ENCODE data around the gene SLC26A2. TPM values are rescaled to one million over a fixed set of nuclear protein-coding genes. Genes with fewer than 3 reads are reported as not detected.

SLC26A2 gene
- total RNA-seq, 1 donor from 2014 or later, result 14.2 TPM

GRCh38 chr5:149961186-149961685, 678 bp downstream of the SLC26A2 start:
- DNase-seq (ENCODE audit: low read depth), result peak; percentile 9

GRCh38 chr5:149961957-149962409, 1.4 kb downstream of the SLC26A2 start:
- DNase-seq (ENCODE audit: low read depth), result peak; percentile 67

- no peak for DNase-seq (ENCODE audit: low read depth)
Observed at GRCh38 chr5:149962601-149963300, 2.2 kb downstream of the SLC26A2 start.

DNA sequence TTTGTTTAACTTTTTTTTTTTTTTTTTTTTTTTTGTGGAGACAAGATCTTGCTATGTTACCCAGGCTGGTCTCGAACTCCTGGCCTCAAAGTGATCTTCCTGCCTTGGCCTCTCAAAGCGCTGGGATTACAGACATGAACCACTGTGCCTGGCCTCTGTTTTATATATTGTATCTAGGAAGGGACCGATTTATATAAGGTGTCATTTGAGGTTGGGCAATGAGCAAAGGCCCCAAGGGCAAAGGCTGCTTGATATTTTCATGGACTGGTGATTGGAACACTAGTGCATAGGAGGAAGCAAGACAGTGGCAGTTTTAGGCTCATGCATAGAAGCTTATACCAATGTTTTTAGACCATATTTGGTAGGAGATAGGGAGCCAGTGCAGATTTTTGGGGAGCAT, 3.2 kb downstream of the SLC26A2 start:
- no peak for DNase-seq (ENCODE audit: low read depth)

- no peak for DNase-seq (ENCODE audit: low read depth)
Observed at GRCh38 chr5:149966946-149967345, 6.4 kb downstream of the SLC26A2 start.

DNA sequence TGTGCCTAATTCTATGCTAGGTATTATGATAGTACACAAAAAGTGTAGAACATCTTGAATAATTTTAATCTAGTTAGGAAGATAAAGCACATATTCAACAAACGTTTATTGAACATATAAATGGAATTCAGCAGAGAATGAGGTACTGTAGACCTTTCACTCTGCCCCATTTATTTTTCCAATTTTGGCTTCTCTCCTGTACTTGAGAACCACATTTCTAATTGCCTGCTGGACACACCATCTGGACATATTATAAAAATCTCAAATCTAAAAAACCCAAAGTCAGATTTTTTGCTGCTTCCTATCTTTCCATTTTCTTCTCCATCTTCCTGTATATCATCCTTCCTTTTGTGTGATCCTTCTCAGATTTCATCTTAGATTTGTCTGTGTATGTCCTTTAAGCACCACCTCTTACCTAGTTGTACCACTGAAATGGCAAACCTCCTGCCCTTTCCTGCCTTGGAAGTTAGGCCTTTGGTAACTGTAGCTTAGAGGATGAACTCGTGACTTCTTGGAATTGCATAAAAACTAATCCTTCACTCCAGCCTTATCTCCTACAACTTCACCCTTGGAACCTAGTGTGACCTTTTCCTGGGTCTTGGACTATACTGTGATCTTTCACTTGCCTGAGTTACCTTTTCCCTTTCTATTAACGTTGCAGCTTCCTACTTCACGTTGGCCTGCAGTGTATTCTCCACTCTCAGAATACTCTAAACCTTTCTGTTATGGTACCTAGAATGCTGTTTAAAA, 8.8 kb downstream of the SLC26A2 start:
- DNase-seq (ENCODE audit: low read depth), result no peak

- DNase-seq (ENCODE audit: low read depth), result no peak
Observed at GRCh38 chr5:149975409-149975808, 14.9 kb downstream of the SLC26A2 start.

- no peak for DNase-seq (ENCODE audit: low read depth)
Observed at GRCh38 chr5:149979896-149980295, 19.3 kb downstream of the SLC26A2 start.

DNA sequence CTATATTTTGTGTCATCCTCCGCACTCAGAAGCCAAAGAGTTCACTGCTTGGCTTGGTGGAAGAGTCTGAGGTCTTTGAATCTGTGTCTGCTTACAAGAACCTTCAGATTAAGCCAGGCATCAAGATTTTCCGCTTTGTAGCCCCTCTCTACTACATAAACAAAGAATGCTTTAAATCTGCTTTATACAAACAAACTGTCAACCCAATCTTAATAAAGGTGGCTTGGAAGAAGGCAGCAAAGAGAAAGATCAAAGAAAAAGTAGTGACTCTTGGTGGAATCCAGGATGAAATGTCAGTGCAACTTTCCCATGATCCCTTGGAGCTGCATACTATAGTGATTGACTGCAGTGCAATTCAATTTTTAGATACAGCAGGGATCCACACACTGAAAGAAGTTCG, 20.6 kb downstream of the SLC26A2 start:
- no peak for DNase-seq (ENCODE audit: low read depth)

- no peak for DNase-seq (ENCODE audit: low read depth)
Observed at GRCh38 chr5:149982505-149982904, 21.9 kb downstream of the SLC26A2 start.

DNA sequence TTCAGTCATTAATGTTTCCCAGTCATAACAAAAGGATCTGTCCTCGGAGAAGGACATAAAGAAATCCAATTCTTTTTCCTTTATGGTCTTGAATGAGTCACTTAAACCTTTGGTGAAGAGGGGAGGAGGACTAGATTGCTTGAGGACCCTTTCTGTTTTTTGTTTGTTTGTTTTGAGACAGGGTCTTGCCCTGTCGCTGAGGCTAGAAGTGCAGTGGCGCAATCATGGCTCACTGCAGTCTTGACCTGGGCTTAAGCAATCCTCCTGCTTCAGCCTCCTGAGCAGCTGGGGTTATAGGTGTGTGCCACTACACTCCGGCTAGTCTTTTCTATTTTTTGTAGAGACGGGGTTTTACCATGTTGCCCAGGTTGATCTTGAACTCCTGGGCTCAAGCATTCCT, 27.6 kb downstream of the SLC26A2 start:
- DNase-seq (ENCODE audit: low read depth), result no peak

GRCh38 chr5:149990518-149991376, 30.2 kb downstream of the SLC26A2 start:
- peak; percentile 83 for DNase-seq (ENCODE audit: low read depth)

DNA sequence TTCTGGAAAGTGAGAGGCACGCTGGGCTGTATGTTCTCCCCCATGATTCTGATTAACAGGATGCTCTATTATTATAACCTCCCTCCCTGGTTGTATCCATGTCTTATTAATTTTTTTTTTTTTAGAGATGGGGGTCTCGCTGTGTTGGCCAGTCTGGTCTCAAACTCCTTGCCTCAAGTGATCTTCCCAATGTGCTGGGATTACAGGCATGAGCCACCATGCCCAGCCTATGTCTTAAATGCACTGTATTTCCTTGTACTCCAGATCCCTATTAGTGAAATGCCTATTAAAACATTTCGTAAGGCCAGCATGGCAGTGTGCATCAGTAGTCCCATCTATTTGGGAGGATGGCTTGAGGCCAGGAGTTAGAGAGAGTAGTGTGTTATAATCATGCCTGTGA, 32.9 kb downstream of the SLC26A2 start:
- no peak for DNase-seq (ENCODE audit: low read depth)

GRCh38 chr5:149995385-149996204, 35.0 kb downstream of the SLC26A2 start:
- DNase-seq (ENCODE audit: low read depth), result no peak

DNA sequence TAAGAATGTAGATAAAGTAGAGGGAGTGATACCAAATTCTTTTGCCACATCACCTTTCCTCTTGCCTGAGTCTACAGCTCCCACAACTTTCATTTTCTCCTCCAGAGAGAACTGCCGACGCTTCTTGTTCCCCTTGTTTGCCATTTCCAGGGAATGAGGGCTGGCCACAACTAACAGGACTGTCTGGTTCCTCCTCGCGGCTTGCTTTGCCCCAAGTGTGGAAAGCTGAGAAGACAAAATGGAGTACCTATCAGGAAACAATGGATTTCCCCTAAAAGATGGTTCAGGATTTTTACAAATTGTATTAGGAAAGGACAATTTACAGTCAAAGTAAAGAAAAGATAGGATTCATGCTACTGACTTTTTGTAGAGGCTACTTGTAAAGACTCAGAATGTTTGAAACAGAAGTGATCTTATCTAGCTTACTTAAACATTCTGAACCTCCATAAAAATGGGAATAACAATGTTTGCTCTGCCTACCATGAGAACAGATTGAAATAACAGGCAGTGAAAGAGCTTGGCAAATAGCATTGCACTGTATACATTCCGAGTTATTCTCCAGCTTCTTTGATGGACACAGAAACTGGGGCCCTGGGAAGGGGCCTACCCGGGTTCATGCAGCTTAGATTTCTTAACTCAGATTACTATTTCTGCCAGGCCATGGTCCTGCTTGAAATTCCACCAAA, 35.8 kb downstream of the SLC26A2 start:
- no peak for DNase-seq (ENCODE audit: low read depth)

DNA sequence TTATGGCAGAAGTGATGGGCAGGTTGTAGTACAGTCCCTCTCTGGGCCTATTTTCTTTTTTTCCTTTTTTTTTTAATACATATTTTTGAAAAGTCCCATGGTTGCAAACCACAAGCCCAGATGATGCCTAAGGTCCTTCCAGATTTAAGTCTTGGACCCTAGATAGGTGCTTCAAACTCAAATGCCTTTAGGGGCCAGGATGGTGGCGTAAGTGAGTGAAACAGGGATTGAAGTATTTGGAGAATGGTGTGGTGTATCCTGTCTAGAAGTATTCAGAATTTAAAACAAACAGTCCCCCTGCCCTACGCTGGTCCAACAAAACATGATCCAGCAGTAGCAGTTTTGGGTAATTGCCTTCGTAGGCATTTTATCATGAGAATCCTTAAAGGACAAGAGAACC, 37.7 kb downstream of the SLC26A2 start:
- no peak for DNase-seq (ENCODE audit: low read depth)

- DNase-seq (ENCODE audit: low read depth), result no peak
Observed at GRCh38 chr5:149999359-149999758, 38.8 kb downstream of the SLC26A2 start.

- no peak for DNase-seq (ENCODE audit: low read depth)
Observed at GRCh38 chr5:149999866-150000255, 39.3 kb downstream of the SLC26A2 start.

- DNase-seq (ENCODE audit: low read depth), result peak; percentile 95
Observed at GRCh38 chr5:150000256-150000989, 39.9 kb downstream of the SLC26A2 start, which contains the start of the genes HMGXB3 and TIGD6. HMGXB3 (plus strand) TSS chr5:150000739; CDS start chr5:150004853, 4,114 bp downstream. TIGD6 (minus strand) TSS chr5:150000654; CDS start chr5:149996348, 4,306 bp downstream.
